K562 (cell line): Measurements from ENCODE around the gene B3GAT3. TPM values are rescaled to one million over a fixed set of nuclear protein-coding genes. Genes with fewer than 3 reads are reported as not detected.
A peak's percentile ranks its signal among the peaks of the same experiment; 100 is the strongest.

Experiments used
- ATF3 ChIP-seq, 2 experiments: fragments of 450-650 bp in 1 of 2; sonication (generic) in 1 of 2; formaldehyde crosslinking in 1 of 2; IDR thresholded peaks in 1 of 2; conservative IDR thresholded peaks in 1 of 2; 2 replicates each; pipeline versions ENCODE4 v1.6.1 to v1.8.1; 2016 to 2023; ENCODE audit warnings: mild to moderate bottlenecking in 2 of 2, moderate library complexity in 2 of 2, inconsistent platforms in 1 of 2, missing genetic modification reagents in 1 of 2
- CCAR2 ChIP-seq: fragments of 200-400 bp; formaldehyde crosslinking; IDR thresholded peaks from 2 replicates; pipeline ENCODE4 v1.6.1; 2017; ENCODE audit warnings: mild to moderate bottlenecking, low read depth, low read length
- EWSR1 ChIP-seq: fragments of 450-650 bp; IDR thresholded peaks from 2 replicates; pipeline ENCODE4 v1.6.1; 2018; ENCODE audit warnings: borderline replicate concordance, mild to moderate bottlenecking, low read depth, moderate library complexity; ENCODE audit not compliant: partially characterized antibody
- EZH2 ChIP-seq: IDR thresholded peaks from 2 replicates; pipeline ENCODE4 v1.6.1; 2012; ENCODE audit warnings: low read depth, mild to moderate bottlenecking, inconsistent platforms, low read length, borderline replicate concordance
- HNRNPUL1 ChIP-seq: fragments of 200-400 bp; formaldehyde crosslinking; IDR thresholded peaks from 2 replicates; pipeline ENCODE4 v1.6.1; 2017; ENCODE audit warnings: low read length
- KDM4B ChIP-seq, 2 experiments: fragments of 450-650 bp in 1 of 2; sonication (generic) in 1 of 2; IDR thresholded peaks; 2 replicates each; pipeline ENCODE4 v1.6.1; 2016 to 2017; ENCODE audit warnings: borderline replicate concordance in 2 of 2, antibody characterized with exemption in 1 of 2, low read depth in 1 of 2, mild to moderate bottlenecking in 1 of 2
- KDM5B ChIP-seq: fragments of 200-600 bp; sonication (generic); IDR thresholded peaks from 2 replicates; pipeline ENCODE4 v1.6.1; 2012; ENCODE audit warnings: low read depth, mild to moderate bottlenecking, moderate library complexity, low read length, control low read depth, inconsistent platforms; ENCODE audit not compliant: insufficient replicate concordance
- MAX ChIP-seq: sonication (generic); formaldehyde crosslinking; IDR thresholded peaks from 2 replicates; pipeline ENCODE4 v1.9.0; 2022; ENCODE audit warnings: mild to moderate bottlenecking, missing genetic modification reagents
- MXI1 ChIP-seq: IDR thresholded peaks from 2 replicates; pipeline ENCODE4 v1.6.1; 2011; ENCODE audit warnings: low read depth, mild to moderate bottlenecking, improper control_type of control experiment, low read length
- NCOR1 ChIP-seq: fragments of 450-650 bp; IDR thresholded peaks from 2 replicates; pipeline ENCODE4 v1.6.1; 2016; ENCODE audit warnings: mild to moderate bottlenecking, moderate library complexity
- NELFE ChIP-seq: IDR thresholded peaks from 2 replicates; pipeline ENCODE4 v1.6.1; 2011; ENCODE audit warnings: mild to moderate bottlenecking; ENCODE audit not compliant: insufficient read depth, insufficient read length
- POLR2A ChIP-seq: fragments of 450-650 bp; conservative IDR thresholded peaks from 2 replicates; pipeline ENCODE4 v1.6.1; 2016
- POLR2AphosphoS5 ChIP-seq: IDR thresholded peaks from 2 replicates; pipeline ENCODE4 v1.6.1; 2011; ENCODE audit warnings: mild to moderate bottlenecking, low read depth, low read length, moderate library complexity; ENCODE audit not compliant: control insufficient read depth, insufficient read depth
- PPARD ChIP-seq: fragments of 250-450 bp; sonication (Bioruptor Pico); IDR thresholded peaks from 2 replicates; pipeline ENCODE4 v1.8.0; 2022; ENCODE audit warnings: inconsistent platforms, mild to moderate bottlenecking, moderate library complexity
- SAFB2 ChIP-seq: fragments of 200-400 bp; formaldehyde crosslinking; IDR thresholded peaks from 2 replicates; pipeline ENCODE4 v1.6.1; 2018; ENCODE audit warnings: borderline replicate concordance, low read length, low read depth, moderate library complexity; ENCODE audit not compliant: severe bottlenecking
- SFPQ ChIP-seq: fragments of 200-400 bp; formaldehyde crosslinking; IDR thresholded peaks from 2 replicates; pipeline ENCODE4 v1.6.1; 2017; ENCODE audit warnings: mild to moderate bottlenecking, low read depth, low read length, moderate library complexity
- SIN3B ChIP-seq: fragments of 450-650 bp; IDR thresholded peaks from 2 replicates; pipeline ENCODE4 v1.6.1; 2017; ENCODE audit warnings: low read depth, mild to moderate bottlenecking, moderate library complexity
- SNAPC5 ChIP-seq: fragments of 250-450 bp; sonication (Bioruptor Pico); IDR thresholded peaks from 2 replicates; pipeline ENCODE4 v1.8.0; 2021; ENCODE audit warnings: moderate library complexity, mild to moderate bottlenecking, inconsistent platforms
- SUPT5H ChIP-seq: fragments of 450-650 bp; IDR thresholded peaks from 2 replicates; pipeline ENCODE4 v1.6.1; 2016
- TFAP4 ChIP-seq: sonication (generic); formaldehyde crosslinking; IDR thresholded peaks from 2 replicates; pipeline ENCODE4 v1.8.0; 2022; ENCODE audit warnings: missing genetic modification reagents, mild to moderate bottlenecking, moderate library complexity, borderline replicate concordance
- ZC3H8 ChIP-seq: fragments of 450-650 bp; IDR thresholded peaks from 2 replicates; pipeline ENCODE4 v1.6.1; 2017
- ZNF175 ChIP-seq: fragments of 200-800 bp; sonication (Bioruptor generic); IDR thresholded peaks from 2 replicates; pipeline ENCODE4 v1.6.1; 2016; ENCODE audit warnings: low read depth, mild to moderate bottlenecking, missing genetic modification characterization, missing compliant biosample characterization
- ZNF436 ChIP-seq: fragments of 250-450, 450-650 bp; sonication (Bioruptor Pico); formaldehyde crosslinking; IDR thresholded peaks from 2 replicates; pipeline ENCODE4 v1.7.0; 2020; ENCODE audit warnings: mild to moderate bottlenecking
- ZNF583 ChIP-seq: fragments of 250-450 bp; sonication (Bioruptor Pico); IDR thresholded peaks from 2 replicates; pipeline ENCODE4 v1.4.0; 2020
- polyA plus RNA-seq, 8 experiments: library from polyadenylated mRNA; depleted of rRNA in 4 of 8; stranded (reverse) in 5 of 8; unstranded in 3 of 8; fragments of >200 nt; fragmentation: Nextera tagmentation in 2 of 8; fragmentation: Illumina TruSeq in 1 of 8; extraction: Ambion mirVana in 2 of 8; extraction: Trizol in 1 of 8; gene quantifications; 2 replicates each; pipeline versions ENCODE4 v1.2.1 to v1.2.3, GENCODE V29; 2011 to 2014; ENCODE audit warnings: inconsistent platforms in 1 of 8, missing spikeins in 1 of 8
- total RNA-seq, 7 experiments: library from RNA; depleted of rRNA in 6 of 7; stranded (reverse); fragments of >200 nt in 6 of 7; fragmentation: Illumina TruSeq in 2 of 7; extraction: Trizol in 2 of 7; gene quantifications; 2 replicates each; pipeline versions ENCODE4 v1.2.1 to v1.2.3, GENCODE V29; 2011 to 2021; ENCODE audit warnings: low replicate concordance in 1 of 7

The B3GAT3 gene
- total and polyA plus RNA-seq, 9 of the 15 experiments (the other 6 are each of a cell fraction or from before 2014, with no cell fraction given) = 0.30 to 64.0 (median 21.4) TPM

- TF ChIP-seq ATF3 (IDR thresholded peaks at IDR 0.05) (no peak), ATF3 (CRISPR knock-in tag; conservative IDR thresholded peaks at IDR 0.05) (peak; percentile 18; the same call in 1 of the 2 replicates), MXI1 (peak; percentile 13; the same call in 1 of the 2 replicates), PPARD (CRISPR knock-in tag) (no peak), NCOR1 (no peak), ZNF436 (CRISPR knock-in tag) (0 out of 2 replicates have a peak, but pooled peaks have one; percentile 31), KDM4B (IDR thresholded peaks at IDR 0.05; ENCODE audit: borderline replicate concordance in 2 of 2, low read depth in 1 of 2) (no peak), EWSR1 (no peak), HNRNPUL1 (peak; percentile 80), KDM5B (peak; percentile 36), CCAR2 (no peak), ZNF175 (CRISPR knock-in tag) (no peak), ZC3H8 (no peak), POLR2AphosphoS5 (peak; percentile 40; the same call in 1 of the 2 replicates), SIN3B (no peak), POLR2A (peak; percentile 30), SFPQ (no peak), NELFE (no peak), TFAP4 (CRISPR knock-in tag) (no peak), ZNF583 (no peak), SAFB2 (no peak), SNAPC5 (CRISPR knock-in tag) (no peak), MAX (CRISPR knock-in tag) (0 out of 2 replicates have a peak, but pooled peaks have one; percentile 15), EZH2 (no peak), SUPT5H (0 out of 2 replicates have a peak, but pooled peaks have one; percentile 15)
Measured at GRCh38 chr11:62666259-62666926, 44.6 kb upstream of the B3GAT3 start (continued).
